WI38 (cell line): Measurements from ENCODE around the gene IREB2.

Experiments used
- H3K4me3 ChIP-seq: 2 replicates; pipeline ENCODE4 v1.5.1; 2011; ENCODE audit warnings: low read depth, mild to moderate bottlenecking, control low read depth, low read length
- TF ChIP-seq, protein P1 (sequence below): IDR thresholded peaks from 2 replicates; pipeline ENCODE4 v1.5.1; 2012; ENCODE audit warnings: low read depth, mild to moderate bottlenecking, control low read depth, low read length

Gene IREB2

DNA sequence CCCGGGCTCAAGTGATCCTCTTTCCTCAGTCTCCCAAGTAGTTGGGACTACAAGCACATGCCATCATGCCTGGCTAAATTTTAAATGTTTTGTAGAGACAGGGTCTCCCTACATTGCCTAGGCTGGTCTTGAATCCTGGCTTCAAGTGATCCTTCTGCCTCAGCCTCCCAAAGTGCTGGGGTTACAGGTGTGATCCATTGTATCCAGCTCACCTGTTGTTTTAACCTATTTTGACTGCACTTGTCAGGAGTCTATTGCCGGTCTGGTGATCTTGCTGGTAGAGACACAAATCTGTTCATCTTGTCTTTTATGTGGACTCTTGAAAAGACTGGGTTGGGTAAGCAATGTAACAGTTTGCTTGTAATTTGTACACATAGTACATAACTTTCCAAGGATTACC lies 7.9 kb downstream of the IREB2 start:
- TF ChIP-seq, protein P1, sequence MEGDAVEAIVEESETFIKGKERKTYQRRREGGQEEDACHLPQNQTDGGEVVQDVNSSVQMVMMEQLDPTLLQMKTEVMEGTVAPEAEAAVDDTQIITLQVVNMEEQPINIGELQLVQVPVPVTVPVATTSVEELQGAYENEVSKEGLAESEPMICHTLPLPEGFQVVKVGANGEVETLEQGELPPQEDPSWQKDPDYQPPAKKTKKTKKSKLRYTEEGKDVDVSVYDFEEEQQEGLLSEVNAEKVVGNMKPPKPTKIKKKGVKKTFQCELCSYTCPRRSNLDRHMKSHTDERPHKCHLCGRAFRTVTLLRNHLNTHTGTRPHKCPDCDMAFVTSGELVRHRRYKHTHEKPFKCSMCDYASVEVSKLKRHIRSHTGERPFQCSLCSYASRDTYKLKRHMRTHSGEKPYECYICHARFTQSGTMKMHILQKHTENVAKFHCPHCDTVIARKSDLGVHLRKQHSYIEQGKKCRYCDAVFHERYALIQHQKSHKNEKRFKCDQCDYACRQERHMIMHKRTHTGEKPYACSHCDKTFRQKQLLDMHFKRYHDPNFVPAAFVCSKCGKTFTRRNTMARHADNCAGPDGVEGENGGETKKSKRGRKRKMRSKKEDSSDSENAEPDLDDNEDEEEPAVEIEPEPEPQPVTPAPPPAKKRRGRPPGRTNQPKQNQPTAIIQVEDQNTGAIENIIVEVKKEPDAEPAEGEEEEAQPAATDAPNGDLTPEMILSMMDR, result no peak
- no peak overlapping the region for H3K4me3 ChIP-seq

DNA sequence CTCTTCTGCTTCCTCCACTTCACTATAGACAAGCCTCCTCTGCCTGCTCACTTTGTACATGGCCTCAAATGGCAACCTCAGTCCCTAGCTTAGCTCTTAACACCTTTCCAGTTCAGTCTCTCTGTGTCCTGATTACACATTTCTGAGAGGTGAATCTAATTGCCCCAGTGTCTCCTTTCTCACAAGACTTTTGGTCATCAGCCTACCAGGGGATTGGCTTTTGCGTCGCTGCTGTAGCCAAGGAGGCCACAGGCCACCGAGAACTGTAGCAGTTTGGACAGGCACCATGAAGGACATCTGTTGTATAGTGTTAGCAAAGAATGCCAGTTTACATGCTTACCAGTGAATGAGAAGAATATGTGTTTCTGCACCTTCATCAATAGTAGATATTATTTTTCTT lies 8.5 kb downstream of the IREB2 start:
- TF ChIP-seq, protein P1, result no peak

DNA sequence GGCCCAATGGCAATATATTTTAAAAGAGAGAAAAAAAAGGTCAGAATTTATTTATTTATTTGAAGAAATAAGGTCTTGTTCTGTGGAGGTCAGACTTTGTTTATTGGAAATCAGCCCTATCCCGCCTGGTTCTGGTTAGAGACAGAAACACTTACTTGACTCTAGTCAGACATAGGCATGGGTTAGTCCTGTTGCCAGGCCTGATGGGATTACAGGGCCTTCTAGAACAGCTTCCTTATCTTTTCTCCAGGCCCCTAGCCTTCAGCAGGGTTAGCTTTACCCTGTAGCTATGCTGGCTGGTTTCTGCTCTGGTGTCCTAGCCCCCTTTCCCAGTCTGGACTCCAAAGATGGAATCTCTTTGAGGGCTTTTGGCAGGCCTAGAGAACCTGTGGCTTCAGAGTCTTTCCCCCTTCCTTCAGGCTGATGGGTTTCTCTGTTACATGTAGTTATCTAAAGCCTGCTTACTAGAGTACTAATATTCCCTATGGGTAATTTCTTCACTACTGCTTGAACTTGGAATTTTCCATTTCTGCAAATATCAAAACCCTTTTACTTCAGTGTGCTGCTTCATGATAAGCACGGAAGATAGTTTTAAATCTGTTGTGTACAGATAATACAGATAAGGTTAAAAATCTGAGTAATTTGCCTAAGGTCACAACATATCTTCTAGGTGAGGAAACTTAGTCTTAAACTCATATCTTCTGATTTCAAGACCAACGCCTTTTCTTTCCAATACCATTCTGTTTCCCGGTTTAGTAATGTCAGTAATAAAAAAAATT lies 10.6 kb downstream of the IREB2 start:
- TF ChIP-seq, protein P1, result no peak
- no peak overlapping the region for H3K4me3 ChIP-seq

More for the DNA sequence above, 8.5 kb downstream of the IREB2 start:
- no peak overlapping the region for H3K4me3 ChIP-seq

DNA sequence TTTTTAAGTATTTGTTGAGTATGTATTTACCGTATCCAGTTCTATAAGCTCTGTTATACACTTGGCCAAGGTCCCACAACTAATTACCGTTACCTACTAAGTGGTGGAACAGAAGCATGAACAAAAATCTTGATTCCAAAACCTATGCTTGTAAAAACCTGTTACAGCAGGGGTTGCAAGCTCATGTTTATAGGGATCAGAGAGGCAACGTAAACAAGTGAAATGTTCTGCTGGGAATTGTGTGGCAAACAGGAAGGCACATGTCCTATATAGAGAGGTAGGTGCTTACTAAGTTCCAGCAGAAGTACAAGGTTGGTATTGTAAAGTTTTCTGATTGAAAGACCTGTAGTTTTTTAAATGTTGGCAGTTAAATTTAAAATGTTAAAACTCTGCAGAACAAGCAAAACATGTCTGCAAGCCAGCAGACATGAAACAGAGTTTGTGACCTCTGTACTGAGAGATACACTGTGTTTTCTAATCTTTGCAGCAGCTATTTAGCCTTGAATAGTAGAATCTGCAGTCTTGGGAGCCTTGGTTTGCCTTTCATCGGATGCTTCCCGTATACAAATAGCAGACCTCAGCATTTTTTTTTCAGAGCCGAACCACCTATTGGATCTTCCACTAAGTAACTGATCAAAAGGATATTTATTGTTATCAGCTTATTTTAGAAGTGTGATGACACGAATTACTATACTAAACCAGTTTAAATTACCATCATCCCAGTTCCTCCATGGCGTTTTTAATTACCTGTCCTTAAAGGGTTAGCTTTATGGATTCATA lies 11.4 kb downstream of the IREB2 start:
- H3K4me3 ChIP-seq, result no peak overlapping the region
- TF ChIP-seq, protein P1, result no peak

GRCh38 chr15:78450285-78450858 lies 12.4 kb downstream of the IREB2 start:
- no peak overlapping the region for H3K4me3 ChIP-seq
- TF ChIP-seq, protein P1, result no peak

- TF ChIP-seq, protein P1, result no peak
- no peak overlapping the region for H3K4me3 ChIP-seq
These were observed 14.5 kb downstream of the IREB2 start for GRCh38 chr15:78452485-78452884.

- no peak overlapping the region for H3K4me3 ChIP-seq
- TF ChIP-seq, protein P1, result no peak
These were observed 15.4 kb downstream of the IREB2 start for GRCh38 chr15:78453447-78453846.
